HG03196 (cell line): ENCODE measurements around the gene SUSD3.

Experiments used
- ATAC-seq: cut with Tn5 transposase; IDR thresholded peaks from one replicate; pipeline ENCODE4 v1.9.1; 2021; ENCODE audit not compliant: unreplicated experiment

SUSD3 gene

DNA sequence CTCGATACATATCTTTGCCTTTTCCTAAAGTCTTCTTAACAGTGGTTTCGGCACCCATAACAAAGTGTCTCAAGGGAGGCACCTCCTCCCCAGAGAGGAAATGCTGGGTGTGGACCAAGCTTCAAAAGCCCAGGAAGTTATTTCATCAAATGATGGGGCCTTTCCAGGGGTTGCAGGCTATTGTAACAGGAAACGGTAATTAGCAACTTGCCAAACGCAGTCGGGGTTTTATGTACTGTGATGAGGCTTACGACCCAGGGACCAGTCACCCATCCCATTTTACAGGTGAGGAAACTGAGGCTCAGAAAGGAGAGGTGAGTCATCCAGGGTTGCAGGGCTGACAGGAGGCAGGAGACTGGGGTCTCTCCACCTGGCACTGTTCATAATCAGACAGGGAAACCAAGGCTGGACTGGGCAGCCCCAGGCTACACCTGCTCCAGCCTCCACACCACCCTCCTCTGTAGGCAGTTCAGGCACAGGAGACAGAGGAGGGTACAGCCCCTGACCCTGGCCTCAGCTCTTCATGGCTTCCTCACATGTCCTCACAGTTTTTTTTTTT is 30.0 kb upstream of the SUSD3 start:
- ATAC-seq = no peak

DNA sequence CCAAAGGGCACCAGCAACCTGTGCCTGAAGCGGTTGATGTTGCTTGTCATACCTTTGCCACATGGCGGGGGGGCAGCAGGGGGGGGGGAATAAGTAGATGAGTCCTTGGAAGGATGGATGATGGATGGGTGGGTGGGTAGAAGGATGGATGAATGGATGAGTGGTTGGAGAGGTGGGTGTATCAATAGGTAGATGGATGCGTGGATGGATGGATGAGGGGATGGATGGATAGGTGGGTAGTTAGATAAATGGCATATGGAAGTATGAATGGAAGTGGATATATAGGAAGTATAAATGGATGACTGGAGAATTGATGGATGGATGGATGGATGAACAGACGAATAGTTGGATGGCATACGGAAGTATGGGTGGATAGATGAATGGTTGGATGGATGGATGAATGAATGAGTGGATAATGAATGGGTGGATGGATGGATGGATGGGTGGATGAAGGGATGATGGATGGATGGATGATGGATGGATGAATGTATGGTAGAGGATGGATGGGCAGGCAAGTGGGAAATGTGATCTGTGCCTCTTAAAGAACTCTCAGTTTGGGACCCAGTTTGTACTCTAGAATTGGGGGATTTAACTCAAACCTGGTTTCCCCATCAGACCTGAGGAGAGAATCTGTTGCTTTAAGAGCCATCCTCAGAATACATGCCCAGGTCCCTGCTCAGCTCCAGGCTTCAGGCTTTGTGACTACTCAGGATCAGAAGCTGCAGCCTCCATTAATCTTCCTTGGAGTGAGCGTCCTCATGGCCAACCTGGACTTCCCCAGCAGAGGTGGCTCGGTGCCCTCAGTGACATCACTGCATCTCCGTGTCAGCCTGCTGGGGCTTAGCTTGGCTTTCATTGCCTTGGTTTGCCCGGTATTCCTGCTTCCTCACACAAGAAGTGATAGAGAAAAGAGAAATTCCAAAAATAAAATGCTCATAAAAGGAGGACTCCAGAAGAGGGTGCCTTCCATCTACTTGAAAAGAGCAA is 27.6 kb upstream of the SUSD3 start:
- no peak for ATAC-seq

DNA sequence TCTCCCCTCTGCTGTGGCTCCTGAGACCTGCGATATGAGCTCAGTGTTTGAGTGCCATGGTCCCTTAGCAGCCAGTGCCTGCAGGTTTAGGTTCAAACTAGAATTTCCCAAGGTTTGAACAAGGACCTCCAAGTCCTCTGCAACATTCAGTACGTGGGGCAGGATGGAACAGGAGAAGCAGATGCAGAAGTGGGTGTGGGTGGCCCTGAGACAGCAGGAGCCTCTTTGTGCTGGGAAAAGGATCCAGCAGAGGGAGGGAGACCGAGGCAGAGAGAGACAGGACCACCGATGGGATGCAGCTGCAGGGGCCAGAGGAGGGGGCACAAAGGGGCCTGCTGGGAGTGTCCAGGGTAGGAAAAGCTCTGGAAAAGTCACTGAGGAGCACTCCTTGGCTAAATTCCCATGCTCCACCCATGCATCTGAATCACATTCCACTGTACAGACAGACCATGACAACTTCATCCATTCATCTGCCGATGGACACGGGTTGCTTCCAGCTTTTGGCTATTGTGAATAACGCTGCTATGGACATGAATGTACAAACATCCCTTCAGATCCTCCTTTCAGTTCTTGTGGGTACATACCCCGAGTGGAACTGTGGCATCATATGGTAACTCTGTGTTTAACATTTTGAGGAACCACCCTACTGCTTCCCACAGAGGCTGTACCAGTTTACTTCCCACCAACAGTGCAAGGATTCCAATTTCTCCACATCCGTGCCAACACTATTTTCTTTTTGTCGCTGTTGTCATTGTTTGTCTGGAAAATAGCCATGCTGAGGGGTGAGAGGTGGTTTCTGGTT is 26.7 kb upstream of the SUSD3 start:
- no peak for ATAC-seq

DNA sequence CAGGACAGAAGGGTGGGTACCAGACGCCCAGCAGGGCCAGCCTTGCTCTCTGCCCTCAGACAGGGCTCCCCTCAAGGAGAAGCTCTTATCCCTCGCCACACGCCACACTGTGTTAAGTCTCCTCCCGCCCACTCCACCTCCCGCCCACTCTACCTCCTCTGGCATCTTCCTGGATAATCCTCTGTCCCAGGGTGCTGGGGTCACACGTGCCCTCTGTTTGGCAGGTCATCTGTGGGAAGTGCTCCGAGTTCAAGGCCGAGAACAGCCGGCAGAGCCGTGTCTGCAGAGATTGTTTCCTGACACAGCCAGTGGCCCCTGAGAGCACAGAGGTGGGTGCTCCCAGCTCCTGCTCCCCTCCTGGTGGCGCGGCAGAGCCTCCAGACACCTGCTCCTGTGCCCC is 26.0 kb upstream of the SUSD3 start:
- ATAC-seq = no peak

DNA sequence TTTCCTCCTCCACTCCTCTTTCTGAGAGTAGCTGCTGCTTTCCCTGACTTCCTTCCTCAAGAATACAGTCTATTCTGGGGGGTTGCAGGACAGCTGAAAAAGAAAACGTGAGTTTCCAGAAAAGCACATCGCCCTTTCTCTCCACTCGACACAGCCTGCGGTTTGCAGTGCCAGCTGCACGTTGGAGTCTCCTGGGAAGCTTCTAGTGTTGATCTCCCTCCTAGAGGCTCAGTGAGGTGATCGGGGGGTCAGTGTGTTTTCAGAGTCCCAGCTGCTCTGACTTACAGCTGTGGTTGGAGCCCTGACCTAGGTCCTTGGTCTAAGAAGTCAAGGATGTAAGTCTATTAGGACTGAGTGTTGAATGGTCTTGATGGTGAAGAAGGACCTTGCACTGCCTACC is 25.0 kb upstream of the SUSD3 start:
- ATAC-seq = no peak

DNA sequence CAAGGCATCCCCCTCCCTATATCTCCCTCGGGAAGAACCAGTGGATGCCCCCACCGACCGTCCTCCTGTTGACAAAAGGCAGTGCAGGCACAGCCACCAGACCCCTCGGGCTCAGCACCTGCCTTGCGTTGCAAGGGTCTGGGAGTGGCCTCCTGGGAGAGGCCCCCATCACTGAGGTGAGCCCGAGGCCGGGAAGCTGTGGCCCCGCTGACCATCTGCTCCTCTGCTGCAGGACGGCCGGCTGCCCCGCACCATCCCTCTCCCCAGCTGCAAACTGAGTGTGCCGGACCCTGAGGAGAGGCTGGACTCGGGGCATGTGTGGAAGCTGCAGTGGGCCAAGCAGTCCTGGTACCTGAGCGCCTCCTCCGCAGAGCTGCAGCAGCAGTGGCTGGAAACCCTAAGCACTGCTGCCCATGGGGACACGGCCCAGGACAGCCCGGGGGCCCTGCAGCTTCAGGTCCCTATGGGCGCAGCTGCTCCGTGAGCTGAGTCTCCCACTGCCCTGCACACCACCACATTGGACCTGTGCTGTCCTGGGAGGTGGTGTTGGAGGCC is 23.3 kb upstream of the SUSD3 start:
- ATAC-seq = no peak

DNA sequence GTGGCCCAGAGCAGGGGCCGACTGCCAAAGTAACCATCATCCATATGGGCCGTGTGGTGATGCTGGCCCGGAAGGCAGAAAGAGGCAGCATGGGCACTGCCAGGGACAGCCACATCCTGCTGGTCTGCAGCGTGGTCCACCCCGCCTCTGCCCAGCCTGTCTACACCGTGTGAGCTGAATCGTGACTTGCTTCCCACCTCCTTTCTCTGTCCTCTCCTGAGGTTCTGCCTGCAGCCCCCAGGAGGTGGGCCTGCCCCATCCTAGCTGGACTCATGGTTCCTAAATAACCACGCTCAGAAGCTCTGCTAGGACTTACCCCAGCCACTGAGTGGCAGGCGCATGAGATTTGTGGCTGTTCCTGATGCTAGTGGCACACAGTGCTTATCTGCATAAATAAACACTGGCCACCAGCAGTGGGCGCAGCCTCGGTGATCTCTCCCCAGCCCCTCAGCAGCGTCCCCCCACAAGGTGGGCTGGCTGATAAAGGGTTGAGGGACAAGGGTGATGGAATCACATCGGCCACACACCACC is 22.6 kb upstream of the SUSD3 start:
- no peak for ATAC-seq

DNA sequence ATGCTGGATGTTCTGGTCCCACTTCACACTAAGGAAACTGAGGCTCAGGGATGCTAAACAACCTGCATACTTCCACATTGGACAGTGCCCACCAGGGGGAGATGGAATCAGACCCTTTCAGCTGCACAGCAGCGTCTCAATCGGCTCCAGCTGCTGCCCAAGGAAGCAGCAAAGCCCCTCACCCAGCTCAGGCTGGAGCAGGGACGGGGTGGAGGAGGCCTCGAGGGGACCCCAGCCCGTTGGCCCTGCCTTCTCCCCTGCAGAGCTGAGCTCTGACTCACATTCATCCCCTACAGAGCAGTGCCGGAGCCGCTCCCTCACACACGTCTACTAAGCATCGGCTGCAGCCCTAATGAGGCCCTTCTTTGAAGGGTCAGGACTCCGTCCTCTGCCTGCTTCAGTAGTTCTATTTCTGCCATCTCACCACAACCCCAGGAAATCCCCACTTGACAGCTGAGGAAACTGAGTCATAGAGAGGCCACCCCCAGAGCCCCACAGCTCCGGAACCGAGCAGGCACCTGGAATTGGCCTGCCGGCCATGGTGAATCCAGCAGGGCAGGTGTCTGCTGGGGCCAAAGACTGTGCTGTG is 21.5 kb upstream of the SUSD3 start:
- ATAC-seq = no peak

DNA sequence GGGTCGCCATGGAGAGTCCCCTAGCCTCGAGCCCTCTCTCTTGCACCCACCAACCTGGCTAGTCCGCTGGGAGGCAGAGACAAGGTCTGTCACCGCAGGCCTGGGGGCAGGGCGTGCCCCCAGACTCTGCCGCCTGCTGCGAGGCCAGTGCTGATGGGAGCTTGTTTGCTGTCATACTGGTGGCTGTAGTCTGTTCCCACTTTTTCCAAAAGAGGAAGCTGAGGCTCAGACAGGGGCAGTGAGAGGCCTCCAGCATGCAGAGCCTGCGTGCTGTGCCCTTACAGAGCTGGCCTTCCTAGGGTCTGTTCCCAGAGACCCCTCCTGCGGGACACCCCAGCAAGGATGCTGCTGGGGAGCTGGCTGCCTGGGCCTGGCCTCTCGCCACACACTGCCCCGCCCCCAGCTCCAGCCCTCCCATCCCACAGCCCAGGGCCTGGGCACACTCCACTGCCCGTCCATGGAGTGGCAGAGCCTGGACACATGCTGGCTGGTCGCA is 21.0 kb upstream of the SUSD3 start:
- no peak for ATAC-seq

DNA sequence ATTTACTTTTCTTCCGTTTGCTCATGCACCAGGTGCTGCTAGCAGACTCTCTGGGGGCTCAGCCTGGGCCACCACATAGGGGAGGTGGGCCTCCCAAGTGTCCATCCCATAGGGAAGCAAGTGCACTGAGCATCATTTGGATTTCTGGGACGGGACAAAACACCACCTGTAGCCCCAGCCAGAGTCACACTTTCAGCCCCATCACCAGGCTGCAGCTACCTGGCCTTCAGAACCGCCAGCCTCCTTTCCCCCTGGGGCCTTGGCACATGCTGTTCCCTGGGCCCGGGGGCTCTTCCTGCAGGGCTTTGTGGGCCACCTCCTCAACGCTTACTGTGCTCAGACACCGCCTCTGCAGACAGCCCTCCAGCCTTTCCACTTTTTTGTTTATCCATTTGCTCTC is 19.6 kb upstream of the SUSD3 start:
- no peak for ATAC-seq

DNA sequence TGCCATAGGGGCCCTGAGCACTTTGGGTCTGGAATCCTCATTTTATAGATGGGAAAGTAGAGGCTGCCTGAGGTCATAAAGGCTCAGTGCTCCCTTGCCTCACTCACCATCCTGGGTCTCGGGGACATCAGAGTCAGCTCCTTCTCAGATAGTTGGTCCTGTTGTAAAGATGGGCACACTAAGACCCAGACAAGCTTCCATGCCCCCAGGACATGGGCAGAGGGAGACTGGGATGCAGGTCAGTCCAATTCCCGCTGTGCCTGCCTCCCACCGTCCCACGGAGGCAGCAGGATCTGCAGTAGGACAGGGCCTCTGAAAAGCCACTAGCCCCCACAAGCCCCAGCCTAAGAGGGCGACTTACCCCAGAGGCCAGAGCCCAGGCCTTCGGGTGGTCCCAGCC is 19.0 kb upstream of the SUSD3 start:
- no peak for ATAC-seq

DNA sequence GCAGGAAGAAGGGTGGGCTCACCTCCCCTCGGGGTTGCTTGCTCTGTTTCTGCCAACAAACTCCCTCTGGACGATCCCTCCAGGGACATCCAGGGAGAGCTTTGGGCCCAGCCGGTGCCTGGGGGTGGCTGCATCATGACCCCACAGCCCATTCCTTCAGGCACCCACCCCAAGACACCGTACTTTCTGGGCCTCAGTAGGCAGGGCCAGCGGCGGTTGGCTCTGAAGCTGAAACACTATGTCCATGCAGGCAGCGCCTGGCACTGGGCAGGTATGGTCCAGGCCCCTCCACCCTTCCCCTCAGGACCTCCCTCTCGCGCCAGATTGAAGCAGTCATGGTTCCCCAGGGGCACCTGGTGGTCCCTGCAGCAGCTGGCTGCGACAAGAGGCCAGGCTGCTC is 18.5 kb upstream of the SUSD3 start:
- ATAC-seq = no peak

DNA sequence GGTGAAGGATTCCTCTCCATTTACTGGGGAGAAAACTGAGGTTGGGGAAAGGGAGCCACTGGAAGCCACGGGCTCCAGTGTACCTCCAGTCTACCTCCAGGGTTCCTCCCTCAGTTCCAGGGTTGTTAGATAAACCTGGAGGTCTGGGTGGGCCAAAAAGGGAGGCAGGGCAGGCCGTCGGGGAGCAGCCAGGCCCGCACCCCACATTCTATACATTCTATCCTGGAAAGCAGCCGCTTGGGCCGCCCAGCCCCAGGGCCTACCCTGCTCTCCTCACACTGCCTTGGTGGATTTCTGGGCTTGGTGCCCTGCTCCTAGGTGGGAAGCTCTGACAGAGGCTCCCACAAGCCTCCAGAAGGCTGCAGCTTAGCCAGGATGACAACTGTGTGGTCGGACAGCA is 18.1 kb upstream of the SUSD3 start:
- no peak for ATAC-seq

DNA sequence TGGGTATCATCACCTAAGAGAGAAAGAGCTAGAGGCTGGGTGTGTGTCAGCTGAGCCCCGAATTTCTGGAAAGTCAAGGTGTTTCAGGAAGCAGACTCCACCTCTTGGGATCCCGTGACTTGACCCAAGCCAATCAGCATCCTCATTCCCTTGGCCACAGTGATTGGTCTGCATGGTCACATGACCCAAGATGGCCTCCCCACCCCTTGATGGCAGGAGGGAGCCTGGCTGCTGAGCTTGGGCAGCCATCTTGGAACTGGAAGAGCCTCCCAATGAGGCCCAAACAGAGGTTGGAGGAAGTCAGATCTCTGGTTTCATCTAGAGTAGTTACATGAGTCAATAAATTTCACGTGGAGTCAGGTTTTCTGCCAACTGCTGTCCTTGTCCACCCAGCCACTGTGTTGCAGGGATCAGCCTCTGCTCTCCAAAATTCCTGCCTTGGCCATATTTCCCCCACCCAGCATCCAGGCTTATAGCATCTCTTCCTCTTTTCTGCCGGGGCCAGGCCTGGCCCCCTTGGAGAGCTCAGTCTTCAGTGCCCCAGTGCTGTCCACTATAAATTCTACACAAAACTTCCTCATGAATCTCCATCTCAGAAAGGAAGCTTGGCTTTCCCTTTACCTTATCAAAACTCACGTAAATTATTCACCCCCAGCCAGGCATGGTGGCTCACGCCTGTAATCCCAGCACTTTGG is 17.2 kb upstream of the SUSD3 start:
- ATAC-seq = no peak

DNA sequence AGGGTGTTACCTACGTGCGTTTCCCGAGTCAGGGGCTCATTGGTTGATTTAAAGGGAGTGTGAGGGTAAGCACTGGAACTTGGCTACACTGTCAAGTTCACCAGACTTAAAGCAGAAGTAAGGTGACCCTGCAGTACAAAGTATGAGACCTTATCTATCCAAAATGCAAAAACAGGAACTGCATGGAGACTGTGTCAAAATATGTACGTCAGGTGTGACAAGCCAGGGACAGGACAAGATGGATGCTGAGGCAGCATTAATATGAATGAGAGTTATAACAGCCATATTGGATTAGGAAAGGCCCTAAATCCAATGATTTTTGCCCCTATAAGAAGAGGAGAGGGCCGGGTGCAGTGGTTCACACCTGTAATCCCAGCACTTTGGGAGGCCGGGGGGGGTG is 15.4 kb upstream of the SUSD3 start:
- no peak for ATAC-seq

DNA sequence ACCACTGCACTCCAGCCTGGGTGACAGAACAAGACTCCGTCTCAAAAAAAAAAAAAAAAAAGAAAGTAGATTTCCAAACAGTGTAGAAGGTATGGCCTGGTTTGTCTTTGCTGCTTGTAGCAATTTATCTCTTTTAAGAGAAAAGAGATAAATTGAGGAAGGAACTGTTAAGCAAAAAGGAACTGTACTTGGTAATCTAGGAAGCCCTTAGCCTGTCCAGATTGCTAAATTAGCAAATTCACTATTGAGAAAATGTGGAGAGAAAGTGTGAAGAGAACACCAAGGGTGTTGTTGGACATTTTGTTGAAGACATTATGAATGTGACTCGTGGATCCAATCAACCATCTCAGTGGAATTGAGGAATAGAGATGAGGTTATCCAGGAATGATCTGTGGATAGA is 13.0 kb upstream of the SUSD3 start:
- ATAC-seq = no peak

DNA sequence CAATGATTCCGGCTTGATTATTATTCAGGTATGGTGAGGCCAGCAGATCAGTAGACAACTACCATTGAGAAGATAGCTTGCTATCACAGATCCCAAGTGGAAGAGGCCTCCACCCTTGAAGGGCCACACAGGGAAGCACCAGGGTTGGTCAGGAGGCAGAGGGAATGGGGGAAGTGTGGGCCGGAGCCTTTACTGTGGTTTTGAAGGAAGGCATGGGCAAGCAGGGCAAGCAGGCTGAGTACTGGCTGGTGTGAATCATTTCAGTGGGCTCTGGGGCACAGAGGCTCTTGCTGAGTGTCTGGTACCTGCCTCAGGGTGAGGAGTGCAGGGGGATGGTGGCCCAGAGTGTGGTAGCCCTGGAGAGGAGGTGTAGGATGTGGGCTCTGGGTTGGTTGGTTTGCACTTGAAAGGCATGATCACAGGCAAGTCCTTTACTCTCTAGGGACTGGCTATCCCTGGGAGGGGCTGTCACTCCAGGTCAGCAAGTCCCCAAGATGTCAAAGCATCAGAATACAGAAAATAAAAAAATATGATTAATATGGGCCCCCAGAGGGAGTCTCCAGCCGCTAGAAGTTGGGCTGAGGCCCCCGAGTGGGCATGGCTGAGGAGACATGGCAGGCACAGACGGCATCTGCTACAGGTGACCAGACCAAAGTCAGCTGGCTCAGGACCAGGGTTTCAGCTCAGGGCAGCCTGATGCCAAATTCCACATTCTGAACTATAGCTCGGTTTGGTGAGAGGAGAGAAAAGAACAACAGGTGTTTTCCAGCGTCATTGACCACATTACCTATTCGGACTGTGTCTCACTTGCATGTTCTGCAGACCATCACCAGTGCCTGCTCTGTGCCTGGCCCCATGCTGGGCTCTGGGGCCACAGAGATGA is 9.7 kb upstream of the SUSD3 start:
- ATAC-seq = no peak

DNA sequence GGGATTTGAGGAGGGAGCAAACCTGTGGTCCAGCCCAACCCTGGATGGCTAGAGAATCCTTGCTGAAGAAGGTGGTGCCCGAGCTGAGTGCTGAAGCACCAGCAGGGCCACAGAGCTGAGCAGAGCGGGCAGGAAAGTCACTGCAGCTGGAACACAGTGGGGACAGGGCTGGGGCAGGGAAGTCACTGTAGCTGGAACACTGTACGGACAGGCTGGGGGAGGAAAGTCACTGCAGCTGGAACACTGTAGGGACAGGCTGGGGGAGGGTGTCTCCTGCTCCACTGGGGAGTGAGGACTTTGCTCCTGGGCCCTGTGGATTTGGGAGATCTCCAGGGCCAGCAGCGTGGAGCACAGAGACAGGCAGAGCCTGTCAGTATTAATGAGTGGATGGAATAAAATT is 9.0 kb upstream of the SUSD3 start:
- ATAC-seq = no peak

DNA sequence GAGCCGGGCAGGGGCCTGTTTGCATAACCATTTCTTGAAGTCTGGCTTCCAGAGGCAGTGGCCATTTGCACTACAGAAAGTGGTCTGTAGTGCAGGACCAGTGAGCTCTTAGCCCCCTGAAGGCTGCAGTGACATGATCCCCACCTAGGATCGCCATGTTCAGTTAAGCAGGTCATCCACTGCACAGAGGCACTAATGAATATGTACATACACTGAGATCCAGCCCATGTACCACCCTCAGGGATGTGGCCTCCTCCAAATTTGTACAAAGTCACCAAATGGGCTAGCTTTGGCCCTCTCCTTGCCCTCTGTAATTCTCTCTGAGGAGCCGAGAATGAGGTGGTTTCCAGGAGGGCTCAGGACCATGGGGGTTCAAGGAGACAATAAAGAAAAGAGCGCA is 8.3 kb upstream of the SUSD3 start:
- ATAC-seq = no peak
